ENCODE data around the gene CD2AP. TPM values are rescaled to one million over a fixed set of nuclear protein-coding genes. Genes with fewer than 3 reads are reported as not detected.

CD2AP gene
- total and polyA plus RNA-seq, 2 donors (not counting 1 experiment from before 2014, with no cell fraction given), result 4.7 to 43.3 TPM

DNA sequence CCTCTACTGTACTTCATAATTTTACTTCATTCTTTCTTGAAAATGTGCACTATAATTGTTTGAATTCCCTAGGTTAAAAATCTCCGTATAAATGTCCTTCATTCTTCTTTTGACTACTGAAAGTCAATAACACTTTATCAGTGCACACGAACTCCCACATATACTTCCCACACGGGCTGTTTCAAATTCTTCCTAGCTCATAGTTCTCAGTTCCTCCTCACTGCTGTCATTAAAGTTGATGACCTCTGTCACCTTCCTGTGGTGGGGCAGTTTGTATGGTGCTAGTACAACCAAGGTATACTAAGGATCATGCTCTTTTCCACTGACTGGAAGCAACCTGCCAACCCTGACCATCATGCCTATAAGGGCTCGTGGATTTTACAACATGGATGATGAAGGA, 40.0 kb upstream of the CD2AP start:
- Histone ChIP-seq H3K27ac (ENCODE audit: low read length in 2 of 2) (no peak overlapping the region), H3K9me3 (ENCODE audit: control extremely low read depth in 1 of 3, control insufficient read depth in 2 of 3, insufficient read depth in 1 of 3, low read length in 2 of 3) (no peaks in the 10 kb centered on the region), H3K27me3 (replicated peaks in 1 of 4; ENCODE audit: control extremely low read depth in 1 of 4, control insufficient read depth in 3 of 4, insufficient read depth in 4 of 4, low read length in 3 of 4) (no peaks in the 10 kb centered on the region), H3K79me2 (ENCODE audit: control insufficient read depth, insufficient read depth, low read length) (no peaks in the 10 kb centered on the region), H2AFZ (ENCODE audit: insufficient read depth, low read depth, low read length, poor library complexity, severe bottlenecking) (no peak overlapping the region), H3K9ac (ENCODE audit: low read length) (no peak overlapping the region), H4K20me1 (ENCODE audit: control insufficient read depth, insufficient read depth, low read length, poor library complexity, severe bottlenecking) (no peaks in the 10 kb centered on the region), H3K4me2 (replicated peaks; ENCODE audit: low read depth, low read length, poor library complexity, severe bottlenecking) (peak overlapping the region; percentile 12), H3K4me3 (ENCODE audit: control extremely low read depth in 1 of 5, extremely low read depth in 1 of 5, insufficient read depth in 1 of 5, low read depth in 2 of 5, low read length in 4 of 5) (no peak overlapping the region), H3K36me3 (replicated peaks in 1 of 2; ENCODE audit: control extremely low read depth in 1 of 2, control insufficient read depth in 1 of 2, extremely low read depth in 1 of 2, insufficient read depth in 2 of 2, low read length in 1 of 2) (no peaks in the 10 kb centered on the region), H3K4me1 (ENCODE audit: control insufficient read depth in 2 of 2, insufficient read depth in 2 of 2, low read length in 2 of 2) (peaks cover 36 to 38% of the 10 kb centered on the region in 2 donors)
- Mint-ChIP-seq H3K27ac (no peak overlapping the region), H3K9me3 (ENCODE audit: insufficient read depth) (no peaks in the 10 kb centered on the region), H3K27me3 (peaks cover 3% of the 10 kb centered on the region), H3K4me1 (peaks cover 40% of the 10 kb centered on the region), H3K4me3 (peak overlapping the region; percentile 9)
- ChIA-PET CTCF (interaction anchor here (0.8 kb wide), 1 partner anchor 23 kb away, joined by 5 read pairs; no protein-coding TSS in a partner anchor), POLR2A (no interaction called here)
- DNase-seq (peak; percentile 32), ATAC-seq (ENCODE audit: low read depth) (peak; percentile 52)
- no CpG with 5 or more reads among the region's 4 CpGs for WGBS (ENCODE audit: insufficient coverage)
- intact Hi-C loops (cut with micrococcal nuclease), result no loop called here
- TF ChIP-seq CTCF (IDR thresholded peaks at IDR 0.05), result no peak
- TF ChIP-seq EZH2 (IDR thresholded peaks at IDR 0.05; ENCODE audit: borderline replicate concordance, insufficient read depth, low read depth, low read length, poor library complexity, severe bottlenecking), result no peak

DNA sequence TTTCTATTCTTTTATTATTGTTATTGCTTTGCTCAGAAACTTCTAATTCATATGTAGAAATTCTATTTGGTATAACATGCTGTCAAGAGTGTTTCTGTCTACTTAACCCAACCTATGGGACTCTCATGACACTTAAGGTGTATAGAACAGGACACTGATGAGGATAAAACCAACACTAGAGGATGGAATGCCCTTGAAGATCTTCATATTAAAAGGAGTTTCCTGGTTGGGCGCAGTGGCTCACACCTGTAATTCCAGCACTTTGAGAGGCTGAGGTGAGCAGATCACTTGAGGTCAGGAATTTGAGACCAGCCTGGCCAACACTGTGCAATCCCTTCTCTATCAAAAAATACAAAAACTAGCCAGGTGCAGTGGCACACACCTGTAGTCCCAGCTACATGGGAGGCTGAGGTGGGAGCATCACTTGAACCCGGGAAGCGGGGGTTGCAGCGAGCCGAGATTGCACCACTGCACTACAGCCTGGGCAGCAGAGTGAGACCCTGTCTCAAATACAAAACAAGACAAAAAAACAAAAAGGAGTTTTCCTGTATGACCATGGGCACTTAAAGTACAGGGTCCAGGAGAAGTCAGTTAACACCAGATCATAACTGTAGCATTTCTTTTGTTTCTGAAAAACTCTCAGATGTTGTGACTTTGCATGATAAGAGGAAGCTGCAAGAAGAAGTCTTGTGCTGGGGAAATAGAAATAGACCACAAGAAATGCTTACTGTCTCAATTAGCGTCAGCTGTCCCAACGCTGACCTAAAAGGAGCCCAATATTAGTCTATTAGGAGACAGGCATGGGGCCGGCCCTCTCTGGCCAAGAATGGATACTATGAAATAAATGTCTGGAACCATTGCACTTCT, 38.9 kb upstream of the CD2AP start:
- Mint-ChIP-seq H3K9me3 (ENCODE audit: insufficient read depth) (no peaks in the 10 kb centered on the region), H3K27ac (peak overlapping the region; percentile 11), H3K4me3 (peak overlapping the region; percentile 47), H3K27me3 (peaks cover under 1% of the 10 kb centered on the region), H3K4me1 (peaks cover 40% of the 10 kb centered on the region)
- Histone ChIP-seq H4K20me1 (ENCODE audit: control insufficient read depth, insufficient read depth, low read length, poor library complexity, severe bottlenecking) (no peaks in the 10 kb centered on the region), H3K27ac (ENCODE audit: low read length in 2 of 2) (no peak overlapping the region), H3K27me3 (replicated peaks in 1 of 4; ENCODE audit: control extremely low read depth in 1 of 4, control insufficient read depth in 3 of 4, insufficient read depth in 4 of 4, low read length in 3 of 4) (no peaks in the 10 kb centered on the region), H3K79me2 (ENCODE audit: control insufficient read depth, insufficient read depth, low read length) (no peaks in the 10 kb centered on the region), H3K4me1 (ENCODE audit: control insufficient read depth in 2 of 2, insufficient read depth in 2 of 2, low read length in 2 of 2) (peaks cover 36 to 38% of the 10 kb centered on the region in 2 donors), H3K4me2 (replicated peaks; ENCODE audit: low read depth, low read length, poor library complexity, severe bottlenecking) (peak overlapping the region; percentile 44), H3K4me3 (ENCODE audit: control extremely low read depth in 1 of 5, extremely low read depth in 1 of 5, insufficient read depth in 1 of 5, low read depth in 2 of 5, low read length in 4 of 5) (no peak overlapping the region), H3K36me3 (replicated peaks in 1 of 2; ENCODE audit: control extremely low read depth in 1 of 2, control insufficient read depth in 1 of 2, extremely low read depth in 1 of 2, insufficient read depth in 2 of 2, low read length in 1 of 2) (no peaks in the 10 kb centered on the region), H3K9me3 (ENCODE audit: control extremely low read depth in 1 of 3, control insufficient read depth in 2 of 3, insufficient read depth in 1 of 3, low read length in 2 of 3) (no peaks in the 10 kb centered on the region), H2AFZ (ENCODE audit: insufficient read depth, low read depth, low read length, poor library complexity, severe bottlenecking) (no peak overlapping the region), H3K9ac (ENCODE audit: low read length) (no peak overlapping the region)
- TF ChIP-seq CTCF (IDR thresholded peaks at IDR 0.05), result no peak
- 27% methylated on average over 3 of the region's 8 CpGs for WGBS (ENCODE audit: insufficient coverage)
- ATAC-seq (ENCODE audit: low read depth), result peak; percentile 72
- CTCF ChIA-PET, result interaction anchor here (0.6 to 1.5 kb wide), 2 partner anchors 9 to 25 kb away, joined by 3 read pairs; no protein-coding TSS in a partner anchor
- POLR2A ChIA-PET, result interaction anchor here (0.5 to 1.0 kb wide), 2 partner anchors 31 to 40 kb away, joined by 3 to 4 read pairs; no protein-coding TSS in a partner anchor
- intact Hi-C loops (cut with micrococcal nuclease), result no loop called here
- DNase-seq, result peak; percentile 55

Measured in B cell (primary cell).